ENCODE data around the gene FXR1.
"Not testable (repeated sequence)": the region's sequence is repeated elsewhere in the genome, so short reads cannot be mapped to it uniquely, and the experiment has no call there.

The FXR1 gene

GRCh38 chr3:180983136-180983535 is 70.7 kb downstream of the FXR1 start:
- Histone ChIP-seq H3K27ac (ENCODE audit: low read length) (no peak overlapping the region), H3K36me3 (ENCODE audit: control insufficient read depth, low read depth, low read length) (peaks cover 37% of the 10 kb centered on the region), H3K4me1 (ENCODE audit: control insufficient read depth, low read depth, low read length) (no peaks in the 10 kb centered on the region), H3K9me3 (ENCODE audit: control insufficient read depth, low read depth, low read length) (no peaks in the 10 kb centered on the region), H3K4me3 (ENCODE audit: low read length) (no peak overlapping the region), H3K27me3 (ENCODE audit: control insufficient read depth, insufficient read depth, low read length) (no peaks in the 10 kb centered on the region), H3K9ac (ENCODE audit: low read length) (no peak overlapping the region)

DNA sequence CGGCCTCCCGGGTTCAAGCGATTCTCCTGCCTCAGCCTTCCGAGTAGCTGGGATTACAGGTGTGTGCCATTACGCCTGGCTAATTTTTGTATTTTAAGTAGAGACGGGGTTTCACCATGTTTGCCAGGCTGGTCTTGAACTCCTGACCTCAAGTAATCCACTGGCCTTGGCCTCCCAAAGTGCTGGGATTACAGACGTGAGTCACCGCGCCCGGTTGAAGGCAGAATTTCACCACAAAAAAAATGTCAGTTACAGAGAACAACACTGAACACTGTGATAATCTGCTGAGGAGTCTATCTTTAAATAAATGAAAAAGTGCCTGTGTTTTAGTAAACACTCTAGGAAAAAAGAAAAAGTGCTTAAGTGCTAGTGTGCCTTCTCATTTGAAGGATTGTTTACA is 73.9 kb downstream of the FXR1 start:
- H3K36me3 ChIP-seq (ENCODE audit: control insufficient read depth, low read depth, low read length), result peaks cover 25% of the 10 kb centered on the region
- not testable (repeated sequence) for H3K27me3 ChIP-seq (ENCODE audit: control insufficient read depth, insufficient read depth, low read length); H3K4me1 ChIP-seq (ENCODE audit: control insufficient read depth, low read depth, low read length); H3K4me3 ChIP-seq (ENCODE audit: low read length); H3K9me3 ChIP-seq (ENCODE audit: control insufficient read depth, low read depth, low read length); H3K9ac ChIP-seq (ENCODE audit: low read length); H3K27ac ChIP-seq (ENCODE audit: low read length)

DNA sequence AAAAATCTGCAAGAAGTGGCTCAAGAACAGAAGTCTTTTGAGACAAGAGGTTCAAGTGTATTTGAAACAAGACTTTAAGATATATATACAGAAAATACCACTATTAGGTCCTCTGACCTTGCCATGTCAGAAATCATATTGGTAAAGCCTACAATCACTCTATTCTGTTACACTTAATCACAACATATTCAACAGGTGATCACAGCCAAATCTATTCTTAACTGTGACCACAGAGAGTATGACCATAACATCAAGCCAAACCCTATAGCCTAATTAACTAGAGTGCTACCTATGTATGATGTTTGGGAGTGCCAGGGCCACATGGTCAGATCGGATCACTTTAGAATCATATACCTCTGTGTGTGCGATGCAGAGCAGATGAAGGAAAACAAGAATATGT is 74.9 kb downstream of the FXR1 start:
- H3K9me3 ChIP-seq (ENCODE audit: control insufficient read depth, low read depth, low read length), result no peaks in the 10 kb centered on the region
- H3K9ac ChIP-seq (ENCODE audit: low read length), result no peak overlapping the region
- H3K27ac ChIP-seq (ENCODE audit: low read length), result no peak overlapping the region
- no peak overlapping the region for H3K4me3 ChIP-seq (ENCODE audit: low read length)
- no peaks in the 10 kb centered on the region for H3K27me3 ChIP-seq (ENCODE audit: control insufficient read depth, insufficient read depth, low read length)
- peaks cover 25% of the 10 kb centered on the region for H3K36me3 ChIP-seq (ENCODE audit: control insufficient read depth, low read depth, low read length)
- no peaks in the 10 kb centered on the region for H3K4me1 ChIP-seq (ENCODE audit: control insufficient read depth, low read depth, low read length)

DNA sequence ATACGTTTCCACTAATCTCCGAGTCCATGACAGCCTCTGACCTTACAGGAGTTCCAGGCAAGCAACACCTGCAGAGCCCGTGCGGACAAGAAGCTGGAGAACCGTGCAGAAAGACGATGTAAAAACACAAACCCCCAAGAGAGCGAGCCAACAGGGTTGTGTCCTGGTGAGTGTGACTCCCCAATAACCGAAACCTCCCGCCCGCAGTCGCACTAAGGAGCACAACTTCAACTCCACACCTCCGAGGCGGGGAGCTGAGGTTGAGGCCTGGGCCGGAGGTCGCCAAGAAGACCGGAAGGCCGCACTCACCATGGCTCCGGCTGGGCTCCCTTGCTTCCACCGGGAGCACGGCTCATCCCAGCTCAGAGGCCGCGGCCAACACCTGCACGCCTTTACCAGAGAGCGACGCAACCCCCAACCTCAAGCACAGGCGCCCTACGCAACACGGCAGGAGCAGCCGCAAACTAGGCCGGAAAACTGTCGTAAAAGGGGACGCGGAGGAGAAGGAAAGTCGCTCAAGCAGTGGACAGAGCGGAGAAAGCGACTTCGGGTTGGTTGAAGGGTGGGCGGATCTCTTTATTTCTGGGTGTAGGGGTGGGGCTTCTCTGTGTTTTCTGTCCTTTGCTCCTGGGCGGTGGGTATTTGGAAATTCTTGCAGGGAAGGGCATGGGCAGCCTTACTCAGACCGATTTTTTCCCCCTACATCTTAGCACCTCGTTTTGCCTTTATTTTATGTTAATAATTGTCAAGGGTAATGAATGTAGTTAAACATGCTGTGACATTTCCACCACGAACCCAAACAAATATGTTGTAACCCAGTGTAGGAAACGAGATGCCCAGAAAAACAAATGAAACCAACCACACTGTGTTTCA is 77.1 kb downstream of the FXR1 start, which contains the start of gene DNAJC19:
DNAJC19 (minus strand) TSS at position 446 of the 873 bp plus-strand sequence; CDS start at position 312, 134 bp downstream.
- H3K9me3 ChIP-seq (ENCODE audit: control insufficient read depth, low read depth, low read length), result no peaks in the 10 kb centered on the region
- peak within 1 kb of the TSS; percentile 38 for H3K27ac ChIP-seq (ENCODE audit: low read length)
- peak within 1 kb of the TSS; percentile 77 for H3K9ac ChIP-seq (ENCODE audit: low read length)
- peaks cover 18% of the 10 kb centered on the region for H3K36me3 ChIP-seq (ENCODE audit: control insufficient read depth, low read depth, low read length)
- H3K27me3 ChIP-seq (ENCODE audit: control insufficient read depth, insufficient read depth, low read length), result no peaks in the 10 kb centered on the region
- peak within 1 kb of the TSS; percentile 78 for H3K4me3 ChIP-seq (ENCODE audit: low read length)
- H3K4me1 ChIP-seq (ENCODE audit: control insufficient read depth, low read depth, low read length), result no peaks in the 10 kb centered on the region

GRCh38 chr3:180990505-180990904 is 78.0 kb downstream of the FXR1 start:
- no peaks in the 10 kb centered on the region for H3K4me1 ChIP-seq (ENCODE audit: control insufficient read depth, low read depth, low read length)
- no peak overlapping the region for H3K9ac ChIP-seq (ENCODE audit: low read length)
- H3K27ac ChIP-seq (ENCODE audit: low read length), result no peak overlapping the region
- peak overlapping the region; percentile 78 for H3K4me3 ChIP-seq (ENCODE audit: low read length)
- no peaks in the 10 kb centered on the region for H3K9me3 ChIP-seq (ENCODE audit: control insufficient read depth, low read depth, low read length)
- peaks cover 13% of the 10 kb centered on the region for H3K36me3 ChIP-seq (ENCODE audit: control insufficient read depth, low read depth, low read length)
- H3K27me3 ChIP-seq (ENCODE audit: control insufficient read depth, insufficient read depth, low read length), result no peaks in the 10 kb centered on the region

- H3K27ac ChIP-seq (ENCODE audit: low read length), result no peak overlapping the region
- H3K4me1 ChIP-seq (ENCODE audit: control insufficient read depth, low read depth, low read length), result no peaks in the 10 kb centered on the region
- H3K27me3 ChIP-seq (ENCODE audit: control insufficient read depth, insufficient read depth, low read length), result no peaks in the 10 kb centered on the region
- no peak overlapping the region for H3K4me3 ChIP-seq (ENCODE audit: low read length)
- H3K9me3 ChIP-seq (ENCODE audit: control insufficient read depth, low read depth, low read length), result no peaks in the 10 kb centered on the region
- H3K36me3 ChIP-seq (ENCODE audit: control insufficient read depth, low read depth, low read length), result no peaks in the 10 kb centered on the region
- H3K9ac ChIP-seq (ENCODE audit: low read length), result no peak overlapping the region
These were observed 84.0 kb downstream of the FXR1 start for GRCh38 chr3:180996415-180996932.

DNA sequence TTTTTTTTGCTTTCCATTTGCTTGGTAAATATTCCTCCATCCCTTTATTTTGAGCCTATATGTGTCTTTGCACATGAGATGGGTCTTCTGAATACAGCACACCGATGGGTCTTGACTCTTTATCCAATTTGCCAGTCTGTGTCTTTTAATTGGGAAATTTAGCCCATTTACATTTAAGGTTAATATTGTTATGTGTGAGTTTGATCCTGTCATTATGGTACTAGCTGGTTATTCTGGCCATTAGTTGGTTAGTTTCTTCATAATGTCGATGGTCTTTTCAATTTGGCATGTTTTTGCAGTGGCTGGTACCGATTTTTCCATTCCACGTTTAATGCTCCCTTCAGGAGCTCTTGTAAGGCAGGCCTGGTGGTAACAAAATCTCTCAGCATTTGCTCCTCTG is 89.9 kb downstream of the FXR1 start:
- H3K4me1 ChIP-seq (ENCODE audit: control insufficient read depth, low read depth, low read length); H3K9ac ChIP-seq (ENCODE audit: low read length); H3K4me3 ChIP-seq (ENCODE audit: low read length); H3K27ac ChIP-seq (ENCODE audit: low read length); H3K36me3 ChIP-seq (ENCODE audit: control insufficient read depth, low read depth, low read length); H3K9me3 ChIP-seq (ENCODE audit: control insufficient read depth, low read depth, low read length); H3K27me3 ChIP-seq (ENCODE audit: control insufficient read depth, insufficient read depth, low read length): not testable (repeated sequence)

DNA sequence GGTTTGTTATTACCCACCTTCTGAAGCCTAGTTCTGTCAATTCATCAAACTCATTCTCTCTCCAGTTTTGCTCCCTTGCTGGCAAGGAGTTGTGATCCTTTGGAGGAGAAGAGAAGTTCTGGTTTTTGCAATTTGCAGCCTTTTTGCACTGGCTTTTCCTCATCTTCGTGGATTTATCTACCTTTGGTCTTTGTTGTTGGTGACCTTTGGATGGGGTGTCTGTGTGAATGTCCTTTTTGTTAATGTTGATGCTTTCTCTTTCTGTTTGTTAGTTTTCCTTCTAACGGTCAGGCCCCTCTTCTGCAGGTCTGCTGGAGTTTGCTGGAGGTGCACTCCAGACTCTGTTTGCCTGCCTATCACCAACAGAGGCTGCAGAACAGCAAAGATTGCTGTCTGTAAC is 91.0 kb downstream of the FXR1 start:
- H3K4me3 ChIP-seq (ENCODE audit: low read length); H3K27me3 ChIP-seq (ENCODE audit: control insufficient read depth, insufficient read depth, low read length); H3K36me3 ChIP-seq (ENCODE audit: control insufficient read depth, low read depth, low read length); H3K9me3 ChIP-seq (ENCODE audit: control insufficient read depth, low read depth, low read length); H3K27ac ChIP-seq (ENCODE audit: low read length); H3K4me1 ChIP-seq (ENCODE audit: control insufficient read depth, low read depth, low read length); H3K9ac ChIP-seq (ENCODE audit: low read length): not testable (repeated sequence)

GRCh38 chr3:181006541-181006940 is 94.1 kb downstream of the FXR1 start:
- H3K9me3 ChIP-seq (ENCODE audit: control insufficient read depth, low read depth, low read length), result no peaks in the 10 kb centered on the region
- H3K36me3 ChIP-seq (ENCODE audit: control insufficient read depth, low read depth, low read length), result no peaks in the 10 kb centered on the region
- no peak overlapping the region for H3K27ac ChIP-seq (ENCODE audit: low read length)
- no peak overlapping the region for H3K9ac ChIP-seq (ENCODE audit: low read length)
- no peak overlapping the region for H3K4me3 ChIP-seq (ENCODE audit: low read length)
- H3K27me3 ChIP-seq (ENCODE audit: control insufficient read depth, insufficient read depth, low read length), result no peaks in the 10 kb centered on the region
- peaks cover 10% of the 10 kb centered on the region for H3K4me1 ChIP-seq (ENCODE audit: control insufficient read depth, low read depth, low read length)

DNA sequence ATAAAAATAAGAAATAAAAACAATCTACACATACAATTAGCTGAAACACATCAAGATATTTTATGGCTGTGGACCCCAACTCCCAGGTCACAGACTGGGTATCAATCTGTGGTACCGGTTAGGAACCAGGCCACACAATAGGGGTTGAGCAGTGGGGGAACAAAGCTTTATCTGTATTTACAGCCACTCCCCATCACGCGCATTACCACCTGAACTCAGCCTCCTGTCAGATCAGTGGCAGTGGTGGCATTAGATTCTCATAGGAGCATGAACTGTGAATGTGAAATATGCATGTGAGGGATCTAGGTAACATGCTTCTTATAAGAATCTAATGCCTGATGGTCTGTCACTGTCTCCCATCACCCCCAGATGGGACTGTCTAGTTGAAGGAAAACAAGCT is 94.8 kb downstream of the FXR1 start:
- Histone ChIP-seq H3K4me1 (ENCODE audit: control insufficient read depth, low read depth, low read length) (peaks cover 10% of the 10 kb centered on the region), H3K9ac (ENCODE audit: low read length) (no peak overlapping the region), H3K9me3 (ENCODE audit: control insufficient read depth, low read depth, low read length) (no peaks in the 10 kb centered on the region), H3K36me3 (ENCODE audit: control insufficient read depth, low read depth, low read length) (no peaks in the 10 kb centered on the region), H3K4me3 (ENCODE audit: low read length) (no peak overlapping the region), H3K27ac (ENCODE audit: low read length) (no peak overlapping the region), H3K27me3 (ENCODE audit: control insufficient read depth, insufficient read depth, low read length) (no peaks in the 10 kb centered on the region)

GRCh38 chr3:181008796-181009195 is 96.3 kb downstream of the FXR1 start:
- Histone ChIP-seq H3K36me3 (ENCODE audit: control insufficient read depth, low read depth, low read length) (no peaks in the 10 kb centered on the region), H3K9me3 (ENCODE audit: control insufficient read depth, low read depth, low read length) (no peaks in the 10 kb centered on the region), H3K27me3 (ENCODE audit: control insufficient read depth, insufficient read depth, low read length) (no peaks in the 10 kb centered on the region)

GRCh38 chr3:181009225-181009624 is 96.8 kb downstream of the FXR1 start:
- H3K27ac ChIP-seq (ENCODE audit: low read length), result no peak overlapping the region
- H3K36me3 ChIP-seq (ENCODE audit: control insufficient read depth, low read depth, low read length), result no peaks in the 10 kb centered on the region
- no peaks in the 10 kb centered on the region for H3K27me3 ChIP-seq (ENCODE audit: control insufficient read depth, insufficient read depth, low read length)
- H3K4me1 ChIP-seq (ENCODE audit: control insufficient read depth, low read depth, low read length), result peaks cover 10% of the 10 kb centered on the region
- H3K4me3 ChIP-seq (ENCODE audit: low read length), result no peak overlapping the region
- H3K9ac ChIP-seq (ENCODE audit: low read length), result no peak overlapping the region
- H3K9me3 ChIP-seq (ENCODE audit: control insufficient read depth, low read depth, low read length), result no peaks in the 10 kb centered on the region

More at GRCh38 chr3:181008796-181009195, 96.3 kb downstream of the FXR1 start:
- Histone ChIP-seq H3K27ac (ENCODE audit: low read length) (no peak overlapping the region), H3K4me3 (ENCODE audit: low read length) (no peak overlapping the region), H3K9ac (ENCODE audit: low read length) (no peak overlapping the region), H3K4me1 (ENCODE audit: control insufficient read depth, low read depth, low read length) (peaks cover 10% of the 10 kb centered on the region)

All from iPS-18a (cell line).